Stimulated activated CD4-positive, alpha-beta T cell treated with anti-CD3 and anti-CD28 coated beads, Interleukin-1b, Interleukin-23, amount 100 ng/mL, for 24 hours (primary cell): ENCODE measurements around the gene GARRE1.

Experiments
- DNase-seq, 4 experiments: peaks; one replicate each; pipeline ENCODE4 v3.0.0-alpha.2; 2020; ENCODE audit warnings: low read depth in 4 of 4, low spot score in 1 of 4

Gene GARRE1

GRCh38 chr19:34288381-34288780 lies 34.0 kb downstream of the GARRE1 start:
- peak in 1 of 4 experiments; percentile 5 for DNase-seq

GRCh38 chr19:34291235-34291634 lies 36.9 kb downstream of the GARRE1 start:
- no peak for DNase-seq

GRCh38 chr19:34295103-34295502 lies 40.7 kb downstream of the GARRE1 start:
- no peak for DNase-seq

GRCh38 chr19:34298891-34299520 lies 44.7 kb downstream of the GARRE1 start:
- DNase-seq, result no peak

- no peak for DNase-seq
Observed at GRCh38 chr19:34299576-34299975, 45.2 kb downstream of the GARRE1 start.

- no peak for DNase-seq
Observed at GRCh38 chr19:34300380-34300779, 46.0 kb downstream of the GARRE1 start.

GRCh38 chr19:34300962-34301361 lies 46.6 kb downstream of the GARRE1 start:
- no peak for DNase-seq
